SK-N-SH treated with all-trans-retinoic acid at 6 μM for 48 hours (cell line): Measurements from ENCODE around the gene PAIP1.

Experiments
- ATAC-seq: fragments of 200-7000 bp; cut with Tn5 transposase; 3 replicates; pipeline ENCODE4 v1.9.1; 2020; ENCODE audit warnings: mild to moderate bottlenecking, moderate library complexity
- ARNTL ChIP-seq: fragments of 450-650 bp; formaldehyde crosslinking; IDR thresholded peaks from 2 replicates; pipeline ENCODE4 v1.5.0; 2020; ENCODE audit warnings: low read depth, mild to moderate bottlenecking, moderate library complexity, borderline replicate concordance
- BACH2 ChIP-seq: fragments of 250-450 bp; sonication (Bioruptor Pico); IDR thresholded peaks from 2 replicates; pipeline ENCODE4 v1.9.0; 2021; ENCODE audit warnings: mild to moderate bottlenecking, borderline replicate concordance
- CREB5 ChIP-seq: fragments of 250-450 bp; sonication (Bioruptor Pico); IDR thresholded peaks from 2 replicates; pipeline ENCODE4 v1.5.1; 2020; ENCODE audit warnings: low read depth, mild to moderate bottlenecking, moderate library complexity
- CSDC2 ChIP-seq: fragments of 250-450 bp; sonication (Bioruptor Pico); IDR thresholded peaks from 2 replicates; pipeline ENCODE4 v1.5.0; 2020; ENCODE audit warnings: mild to moderate bottlenecking, moderate library complexity
- CSRNP3 ChIP-seq: fragments of 250-450 bp; sonication (Bioruptor Pico); IDR thresholded peaks from 2 replicates; pipeline ENCODE4 v1.5.1; 2021; ENCODE audit warnings: mild to moderate bottlenecking, moderate library complexity
- ESRRG ChIP-seq: fragments of 250-450 bp; sonication (Bioruptor Pico); IDR thresholded peaks from 2 replicates; pipeline ENCODE4 v1.6.1; 2021; ENCODE audit warnings: mild to moderate bottlenecking
- GLIS3 ChIP-seq: fragments of 250-450 bp; sonication (Bioruptor Pico); IDR thresholded peaks from 2 replicates; pipeline ENCODE4 v1.5.0; 2020; ENCODE audit warnings: mild to moderate bottlenecking, moderate library complexity
- ISL1 ChIP-seq: fragments of 250-450 bp; sonication (Bioruptor Pico); IDR thresholded peaks from 2 replicates; pipeline ENCODE4 v2.1.2; 2022; ENCODE audit warnings: mild to moderate bottlenecking, moderate library complexity
- POU6F1 ChIP-seq: fragments of 250-450 bp; sonication (Bioruptor Pico); IDR thresholded peaks from 2 replicates; pipeline ENCODE4 v1.8.0; 2021; ENCODE audit warnings: low read depth, mild to moderate bottlenecking, moderate library complexity, borderline replicate concordance
- SNAI2 ChIP-seq: fragments of 250-450 bp; sonication (Bioruptor Pico); IDR thresholded peaks from 2 replicates; pipeline ENCODE4 v1.5.0; 2020; ENCODE audit warnings: mild to moderate bottlenecking, moderate library complexity
- TCF4 ChIP-seq: fragments of 250-450 bp; sonication (Bioruptor Pico); IDR thresholded peaks from 2 replicates; pipeline ENCODE4 v1.8.0; 2021; ENCODE audit warnings: mild to moderate bottlenecking, moderate library complexity, borderline replicate concordance
- TOX ChIP-seq: fragments of 250-450 bp; sonication (Bioruptor Pico); IDR thresholded peaks from 2 replicates; pipeline ENCODE4 v1.8.0; 2021; ENCODE audit warnings: mild to moderate bottlenecking, moderate library complexity, borderline replicate concordance
- TSHZ2 ChIP-seq: fragments of 250-450 bp; sonication (Bioruptor Pico); IDR thresholded peaks from 2 replicates; pipeline ENCODE4 v1.5.0; 2020; ENCODE audit warnings: mild to moderate bottlenecking, moderate library complexity
- ZC3H10 ChIP-seq: fragments of 250-450 bp; sonication (Bioruptor Pico); IDR thresholded peaks from 2 replicates; pipeline ENCODE4 v1.5.1; 2021; ENCODE audit warnings: mild to moderate bottlenecking, moderate library complexity
- ZFP3 ChIP-seq: fragments of 250-450 bp; sonication (Bioruptor Pico); IDR thresholded peaks from 2 replicates; pipeline ENCODE4 v1.5.0; 2020; ENCODE audit warnings: mild to moderate bottlenecking, moderate library complexity
- ZFP30 ChIP-seq: fragments of 450-650 bp; formaldehyde crosslinking; IDR thresholded peaks from 2 replicates; pipeline ENCODE4 v1.5.0; 2022; ENCODE audit warnings: mild to moderate bottlenecking, moderate library complexity
- ZNF565 ChIP-seq: fragments of 450-650 bp; formaldehyde crosslinking; conservative IDR thresholded peaks from 2 replicates; pipeline ENCODE4 v1.5.0; 2020; ENCODE audit warnings: low read depth, mild to moderate bottlenecking, moderate library complexity
- ZNF8 ChIP-seq: fragments of 450-650 bp; formaldehyde crosslinking; IDR thresholded peaks from 2 replicates; pipeline ENCODE4 v1.5.0; 2020; ENCODE audit warnings: mild to moderate bottlenecking, moderate library complexity

Gene PAIP1

GRCh38 chr5:43520615-43521014 lies 36.3 kb downstream of the PAIP1 start:
- no peak for TF ChIP-seq ESRRG (CRISPR knock-in tag)
- no peak for TF ChIP-seq ZC3H10 (CRISPR knock-in tag)
- TF ChIP-seq ZFP3 (CRISPR knock-in tag): no peak
- TF ChIP-seq ISL1 (CRISPR knock-in tag): no peak
- ATAC-seq: no peak

GRCh38 chr5:43515678-43516048 lies 41.2 kb downstream of the PAIP1 start:
- ATAC-seq: no peak
- peak; percentile 14; the same call in 1 of the 2 replicates for TF ChIP-seq ZFP30
- no peak for TF ChIP-seq CREB5 (CRISPR knock-in tag)

GRCh38 chr5:43514816-43515677 lies 41.8 kb downstream of the PAIP1 start, which contains the start of gene C5orf34:
C5orf34 (minus strand) TSS chr5:43515148; CDS start chr5:43509339, 5,809 bp downstream.
- ATAC-seq: peak; percentile 98
- no peak for TF ChIP-seq TOX (CRISPR knock-in tag)
- TF ChIP-seq ARNTL (CRISPR knock-in tag): no peak
- TF ChIP-seq CREB5 (CRISPR knock-in tag): no peak
- no peak for TF ChIP-seq ZFP3 (CRISPR knock-in tag)
- no peak for TF ChIP-seq CSDC2 (CRISPR knock-in tag)
- no peak for TF ChIP-seq ISL1 (CRISPR knock-in tag)
- TF ChIP-seq ZC3H10 (CRISPR knock-in tag): no peak
- TF ChIP-seq CSRNP3 (CRISPR knock-in tag): no peak
- no peak for TF ChIP-seq ZNF565 (CRISPR knock-in tag)
- no peak for TF ChIP-seq TCF4 (CRISPR knock-in tag)
- no peak for TF ChIP-seq POU6F1 (CRISPR knock-in tag)
- no peak for TF ChIP-seq TSHZ2
- no peak for TF ChIP-seq SNAI2
- no peak for TF ChIP-seq ZFP30
- no peak for TF ChIP-seq GLIS3 (CRISPR knock-in tag)
- no peak for TF ChIP-seq BACH2 (CRISPR knock-in tag)

- peak; percentile 71 for ATAC-seq
- TF ChIP-seq ZNF8 (CRISPR knock-in tag) (peak; percentile 83), TOX (CRISPR knock-in tag) (no peak)
These were observed 42.4 kb downstream of the PAIP1 start for GRCh38 chr5:43514471-43514815.
